GM23248 (cell line): ENCODE results near the gene TFG. TPM values are rescaled to one million over a fixed set of nuclear protein-coding genes. Genes with fewer than 3 reads are reported as not detected.

Source experiments
- DNase-seq: peaks from one replicate; pipeline ENCODE4 v3.0.0-alpha.2; 2015
- H2AFZ ChIP-seq: fragments of 200-600 bp; sonication (generic); 2 replicates; pipeline ENCODE4 v1.6.1; 2016; ENCODE audit warnings: antibody characterized with exemption
- H3F3A ChIP-seq: fragments of 200-600 bp; sonication (generic); 2 replicates; pipeline ENCODE4 v1.6.1; 2016; ENCODE audit warnings: mild to moderate bottlenecking, antibody characterized with exemption, mixed run types; ENCODE audit not compliant: insufficient read depth
- H3K27ac ChIP-seq: fragments of 200-600 bp; sonication (generic); 2 replicates; pipeline ENCODE4 v1.5.1; 2016; ENCODE audit warnings: mild to moderate bottlenecking
- H3K27me3 ChIP-seq: fragments of 200-600 bp; sonication (generic); replicated peaks from 2 replicates; pipeline ENCODE4 v1.6.1; 2016; ENCODE audit warnings: mild to moderate bottlenecking; ENCODE audit not compliant: insufficient read depth
- H3K36me3 ChIP-seq: fragments of 200-600 bp; sonication (generic); 2 replicates; pipeline ENCODE4 v1.6.1; 2016; ENCODE audit warnings: low read depth, mild to moderate bottlenecking
- H3K4me1 ChIP-seq: fragments of 200-600 bp; sonication (generic); 2 replicates; pipeline ENCODE4 v1.6.1; 2016; ENCODE audit warnings: mild to moderate bottlenecking; ENCODE audit not compliant: insufficient read depth
- H3K4me2 ChIP-seq: fragments of 200-600 bp; sonication (generic); one replicate; pipeline ENCODE4 v1.6.1; 2016; ENCODE audit warnings: mild to moderate bottlenecking; ENCODE audit not compliant: unreplicated experiment
- H3K4me3 ChIP-seq: fragments of 200-600 bp; sonication (generic); 2 replicates; pipeline ENCODE4 v1.5.1; 2016; ENCODE audit warnings: mild to moderate bottlenecking
- H3K79me2 ChIP-seq: fragments of 200-600 bp; sonication (generic); 2 replicates; pipeline ENCODE4 v1.6.1; 2016; ENCODE audit warnings: mild to moderate bottlenecking; ENCODE audit not compliant: insufficient read depth
- H3K9ac ChIP-seq: fragments of 200-600 bp; sonication (generic); 2 replicates; pipeline ENCODE4 v1.6.1; 2016; ENCODE audit warnings: mild to moderate bottlenecking
- H3K9me2 ChIP-seq: fragments of 200-600 bp; sonication (generic); 2 replicates; pipeline ENCODE4 v1.6.1; 2016; ENCODE audit warnings: mixed run types, mild to moderate bottlenecking, moderate library complexity; ENCODE audit not compliant: insufficient read depth
- H3K9me3 ChIP-seq: fragments of 200-600 bp; sonication (generic); one replicate; pipeline ENCODE4 v1.6.1; 2017; ENCODE audit warnings: low read depth
- H4K20me1 ChIP-seq: fragments of 200-600 bp; sonication (generic); 2 replicates; pipeline ENCODE4 v1.6.0; 2016; ENCODE audit not compliant: insufficient read depth
- EZH2 ChIP-seq: fragments of 200-600 bp; sonication (generic); IDR thresholded peaks from 2 replicates; pipeline ENCODE4 v1.6.1; 2018; ENCODE audit warnings: antibody characterized with exemption, mild to moderate bottlenecking; ENCODE audit not compliant: insufficient read depth, poor library complexity, severe bottlenecking
- EZH2phosphoT487 ChIP-seq: fragments of 200-600 bp; sonication (generic); IDR thresholded peaks from 2 replicates; pipeline ENCODE4 v1.6.1; 2018; ENCODE audit warnings: antibody characterized with exemption, moderate library complexity, mild to moderate bottlenecking, low read depth; ENCODE audit not compliant: insufficient read depth
- WGBS, 2 experiments: methylation state at CpG; one replicate each; pipeline ENCODE4 v1.1.6; 2015 to 2017; ENCODE audit warnings: low lambda C conversion rate in 2 of 2, low coverage in 1 of 2; ENCODE audit errors: missing lambda C conversion rate in 2 of 2; 5-methylcytosine and 5-hydroxymethylcytosine counted together
- in situ Hi-C: fragments of 300-500 bp; cut with MboI; formaldehyde crosslinking; loops from 2 replicates; pipeline ENCODE4 v1.15.0; 2020
- polyA plus RNA-seq: library from polyadenylated mRNA; unstranded; fragments of >200 nt; fragmentation: Nextera tagmentation; extraction: Ambion mirVana; gene quantifications from 2 replicates; pipeline ENCODE4 v1.2.1, GENCODE V29; 2016
- total RNA-seq: library from RNA; depleted of rRNA; stranded (reverse); fragments of >200 nt; shearing (Covaris generic); gene quantifications from 2 replicates; pipeline ENCODE4 v1.2.3, GENCODE V29; 2014

TFG gene
- total and polyA plus RNA-seq, 2 experiments from 2014 or later, result 157 to 241 TPM

DNA sequence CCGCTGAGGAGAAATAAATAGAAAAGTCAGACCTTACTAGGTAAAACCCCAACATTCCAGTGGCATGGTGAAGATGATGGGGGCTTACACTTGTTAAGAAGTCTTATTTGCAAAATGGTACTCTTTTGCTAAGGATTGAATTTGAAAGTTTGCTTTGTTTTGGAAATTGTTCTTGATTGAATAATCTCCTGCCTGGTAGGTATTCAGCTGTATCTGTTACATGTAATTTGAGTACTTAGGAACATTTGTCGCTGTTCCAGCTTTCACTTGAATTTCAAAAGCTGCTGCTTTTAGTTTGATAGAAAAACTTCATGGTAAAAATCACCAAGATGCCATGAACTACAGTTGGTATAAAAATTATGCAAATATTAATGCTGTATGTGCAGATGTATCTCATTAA is 44.6 kb downstream of the TFG start:
- Histone ChIP-seq H3K4me3 (no peak overlapping the region), H3K9ac (no peak overlapping the region), H3K4me2 (no peak overlapping the region), H3F3A (peaks cover 71% of the 10 kb centered on the region), H4K20me1 (no peaks in the 10 kb centered on the region), H3K27ac (no peak overlapping the region), H3K36me3 (peaks cover 66% of the 10 kb centered on the region), H3K27me3 (no peaks in the 10 kb centered on the region), H3K9me2 (no peaks in the 10 kb centered on the region), H3K4me1 (no peaks in the 10 kb centered on the region), H3K79me2 (peaks cover 5% of the 10 kb centered on the region), H3K9me3 (no peaks in the 10 kb centered on the region), H2AFZ (no peak overlapping the region)
- 98% methylated on average over 2 of the region's 2 CpGs for WGBS, 2 experiments
- DNase-seq, result no peak
- in situ Hi-C loops, result loop anchor here (25.0 kb wide), 1 partner anchor 433 kb away; no protein-coding TSS in a partner anchor
- no peak for TF ChIP-seq EZH2
- no peak for TF ChIP-seq EZH2phosphoT487

DNA sequence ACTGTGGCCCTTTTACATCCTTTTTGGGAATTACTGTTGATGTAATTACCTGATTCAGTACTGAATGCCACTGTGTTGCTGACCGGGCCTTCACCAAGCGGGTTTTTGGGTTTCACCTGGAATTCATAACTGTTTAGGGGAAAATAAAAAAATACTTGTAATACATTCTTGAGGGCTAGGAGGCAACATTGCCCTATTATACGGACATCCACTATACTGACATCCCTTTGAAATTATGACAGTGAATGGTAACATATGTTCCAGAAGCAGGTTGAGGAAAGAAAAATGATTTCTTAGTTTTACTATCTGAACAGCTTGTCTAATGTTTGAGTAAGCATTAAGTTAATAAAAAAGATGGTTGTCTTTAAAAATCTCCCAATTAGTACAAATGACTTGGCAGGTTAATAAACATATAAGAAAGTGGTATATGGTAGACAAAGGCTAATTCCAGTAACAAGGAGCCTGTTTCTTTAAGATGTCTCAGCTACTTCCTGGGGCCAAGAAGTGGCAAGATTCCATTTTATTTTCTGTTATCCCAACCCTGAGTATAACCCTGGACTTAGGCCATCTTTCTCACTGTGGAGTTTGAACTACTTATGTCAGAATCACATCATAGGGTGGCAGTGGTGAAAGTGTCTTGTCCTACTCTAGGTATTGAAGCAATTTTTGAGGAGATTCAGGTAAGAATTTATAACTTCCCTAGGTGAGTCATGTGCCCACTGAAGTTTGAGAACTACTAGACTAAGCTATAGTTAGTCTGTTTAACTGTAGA is 45.5 kb downstream of the TFG start:
- Histone ChIP-seq H3K9me2 (no peaks in the 10 kb centered on the region), H3K27ac (no peak overlapping the region), H3K9ac (no peak overlapping the region), H3K79me2 (peaks cover 5% of the 10 kb centered on the region; the same call in 1 of the 2 replicates), H3K9me3 (no peaks in the 10 kb centered on the region), H3K4me3 (no peak overlapping the region), H4K20me1 (no peaks in the 10 kb centered on the region), H3K36me3 (peaks cover 57% of the 10 kb centered on the region), H3K4me1 (no peaks in the 10 kb centered on the region), H3K4me2 (no peak overlapping the region), H3K27me3 (no peaks in the 10 kb centered on the region), H3F3A (peaks cover 73% of the 10 kb centered on the region), H2AFZ (no peak overlapping the region)
- TF ChIP-seq EZH2phosphoT487, result no peak
- no peak for TF ChIP-seq EZH2
- in situ Hi-C loops, result loop anchor here (25.0 kb wide), 1 partner anchor 433 kb away; no protein-coding TSS in a partner anchor
- DNase-seq, result peak; percentile 15
- 74 to 75% methylated on average over 3 of the region's 3 CpGs for WGBS, 2 experiments

DNA sequence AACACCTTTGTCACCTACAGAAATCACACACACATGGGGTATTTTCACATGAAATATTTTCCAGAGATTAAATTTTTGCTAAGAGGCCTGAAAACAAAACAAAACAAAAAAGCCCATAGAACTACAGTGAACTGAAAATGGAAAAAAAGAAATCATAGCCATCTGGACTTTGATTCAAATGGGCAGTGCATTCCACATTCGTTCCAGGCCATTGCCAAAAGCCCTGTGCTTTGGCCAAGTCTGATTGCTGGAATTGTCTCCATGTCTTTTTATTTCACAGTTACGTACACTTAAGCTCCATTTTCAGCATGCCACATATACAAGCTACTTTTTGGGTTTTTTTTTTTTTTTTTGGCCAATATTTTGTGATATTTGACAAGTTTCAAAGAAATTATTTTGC is 47.1 kb downstream of the TFG start:
- H4K20me1 ChIP-seq, result no peaks in the 10 kb centered on the region
- no peak overlapping the region for H2AFZ ChIP-seq
- no peaks in the 10 kb centered on the region for H3K9me2 ChIP-seq
- no peak overlapping the region for H3K9ac ChIP-seq
- H3K4me3 ChIP-seq, result no peak overlapping the region
- H3K9me3 ChIP-seq, result no peaks in the 10 kb centered on the region
- H3K79me2 ChIP-seq, result no peaks in the 10 kb centered on the region
- no peaks in the 10 kb centered on the region for H3K4me1 ChIP-seq
- DNase-seq, result no peak
- WGBS, 2 experiments, result 9 to 13% methylated on average over 2 of the region's 2 CpGs
- H3F3A ChIP-seq, result peaks cover 70% of the 10 kb centered on the region
- H3K4me2 ChIP-seq, result no peak overlapping the region
- in situ Hi-C loops, result loop anchor here (25.0 kb wide), 1 partner anchor 431 kb away; no protein-coding TSS in a partner anchor
- no peak overlapping the region for H3K27ac ChIP-seq
- H3K36me3 ChIP-seq, result peaks cover 40% of the 10 kb centered on the region
- TF ChIP-seq EZH2phosphoT487 (no peak), EZH2 (no peak)
- no peaks in the 10 kb centered on the region for H3K27me3 ChIP-seq

GRCh38 chr3:100759159-100759558 is 49.9 kb downstream of the TFG start:
- no peaks in the 10 kb centered on the region for H3K79me2 ChIP-seq
- H3K4me2 ChIP-seq, result no peak overlapping the region
- no peaks in the 10 kb centered on the region for H3K27me3 ChIP-seq
- no peak for TF ChIP-seq EZH2
- TF ChIP-seq EZH2phosphoT487, result no peak
- no peak overlapping the region for H3K4me3 ChIP-seq
- WGBS, 2 experiments, result 84 to 88% methylated on average over 3 of the region's 3 CpGs
- DNase-seq, result no peak
- in situ Hi-C loops, result loop anchor here (25.0 kb wide), 1 partner anchor 428 kb away; no protein-coding TSS in a partner anchor
- H3K9me3 ChIP-seq, result no peaks in the 10 kb centered on the region
- no peak overlapping the region for H3K9ac ChIP-seq
- H3K36me3 ChIP-seq, result peaks cover 14% of the 10 kb centered on the region
- H2AFZ ChIP-seq, result no peak overlapping the region
- no peaks in the 10 kb centered on the region for H4K20me1 ChIP-seq
- H3F3A ChIP-seq, result peaks cover 59% of the 10 kb centered on the region
- no peaks in the 10 kb centered on the region for H3K9me2 ChIP-seq
- no peaks in the 10 kb centered on the region for H3K4me1 ChIP-seq
- H3K27ac ChIP-seq, result no peak overlapping the region
